HG02870 (cell line): ENCODE measurements around the gene FKBP3.
"Not testable (repeated sequence)": the region's sequence is repeated elsewhere in the genome, so short reads cannot be mapped to it uniquely, and the experiment has no call there.

ENCODE experiments used
- ATAC-seq: cut with Tn5 transposase; IDR thresholded peaks from one replicate; pipeline ENCODE4 v1.9.1; 2021; ENCODE audit warnings: mild to moderate bottlenecking, moderate library complexity; ENCODE audit not compliant: unreplicated experiment

Gene FKBP3

DNA sequence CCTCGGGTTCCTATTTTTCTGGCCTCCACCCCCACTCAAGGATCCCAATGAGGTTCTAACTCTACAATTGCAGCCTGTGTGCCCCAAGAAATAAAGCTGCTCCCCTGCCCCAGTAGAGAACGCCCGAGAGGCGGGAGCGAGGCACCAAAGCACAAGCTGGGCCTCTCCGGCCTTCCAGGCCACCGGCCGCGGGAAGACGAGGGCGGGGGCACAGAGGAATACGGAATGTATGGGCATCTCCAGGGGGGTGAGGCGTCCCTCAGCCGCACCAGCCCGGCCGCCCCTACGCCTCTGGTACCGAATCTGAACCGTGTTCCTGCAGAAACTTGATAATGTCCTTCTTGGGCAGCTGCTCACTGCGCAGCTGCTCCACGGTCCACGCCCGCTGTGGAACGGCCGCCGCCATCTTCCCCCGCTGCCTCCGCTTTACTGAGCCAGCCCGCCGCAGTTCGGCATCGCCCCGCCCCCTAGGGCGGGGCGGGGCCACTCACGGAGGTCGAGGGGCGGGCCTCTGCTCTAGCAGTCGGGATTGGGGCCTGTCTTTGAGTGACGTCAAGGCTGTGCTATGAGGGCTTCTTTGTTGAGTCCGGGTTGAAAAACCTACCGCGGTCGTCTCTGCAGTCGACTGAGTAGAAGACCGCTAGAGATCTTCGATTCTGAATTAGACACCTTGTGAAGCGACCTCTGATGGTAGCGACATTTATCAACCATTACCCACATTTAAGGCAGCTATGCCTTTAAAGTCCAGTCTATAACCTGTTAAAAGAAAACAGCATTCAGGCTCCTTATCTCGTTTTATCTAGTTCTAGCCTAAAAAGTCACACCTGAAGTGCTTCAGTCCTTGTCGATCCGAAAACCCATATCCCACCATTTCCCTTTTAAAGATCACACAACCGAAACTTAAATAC lies at the start of gene FKBP3:
TSS of gene FKBP3 (minus strand) at position 431 of the 908 bp plus-strand sequence. CDS start at position 406, 25 bp downstream.
- peak; percentile 95 for ATAC-seq

DNA sequence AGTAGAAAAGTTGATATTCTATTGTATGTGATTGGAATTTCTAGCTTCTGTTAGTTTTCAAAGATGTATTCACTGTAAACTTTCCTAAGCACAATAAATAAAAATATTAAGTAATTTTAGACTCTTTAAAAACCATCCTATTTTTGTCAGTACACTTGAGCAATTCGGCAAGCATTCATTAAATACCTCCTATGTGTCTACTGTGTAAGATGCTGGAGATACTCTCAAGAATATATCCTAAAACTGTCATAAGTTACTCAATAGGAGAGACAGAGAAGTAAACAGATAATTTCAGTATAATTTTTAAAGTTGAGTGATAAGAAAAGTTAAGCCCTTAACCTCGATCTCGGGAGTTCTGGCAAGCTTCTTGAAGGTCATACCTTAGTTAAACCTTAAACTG lies 47.5 kb upstream of the FKBP3 start:
- no peak for ATAC-seq

DNA sequence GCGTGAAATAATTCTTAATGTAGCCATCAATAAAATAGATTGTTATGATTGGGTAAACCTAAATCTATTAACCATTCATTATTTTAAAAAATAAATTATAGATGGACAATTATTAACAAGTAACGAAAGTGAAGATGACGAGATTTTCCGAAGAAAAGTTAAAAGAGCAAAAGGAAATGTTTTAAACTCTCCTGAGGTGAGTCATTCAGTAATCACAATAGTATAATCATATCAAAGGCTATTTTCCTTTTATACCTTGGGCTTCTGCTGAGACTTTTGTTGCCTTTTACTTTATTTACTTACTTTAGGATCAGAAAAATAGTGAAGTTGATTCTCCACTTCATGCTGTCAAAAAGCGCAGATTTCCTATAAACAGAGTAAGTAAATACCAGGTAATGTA lies 47.0 kb upstream of the FKBP3 start:
- no peak for ATAC-seq

DNA sequence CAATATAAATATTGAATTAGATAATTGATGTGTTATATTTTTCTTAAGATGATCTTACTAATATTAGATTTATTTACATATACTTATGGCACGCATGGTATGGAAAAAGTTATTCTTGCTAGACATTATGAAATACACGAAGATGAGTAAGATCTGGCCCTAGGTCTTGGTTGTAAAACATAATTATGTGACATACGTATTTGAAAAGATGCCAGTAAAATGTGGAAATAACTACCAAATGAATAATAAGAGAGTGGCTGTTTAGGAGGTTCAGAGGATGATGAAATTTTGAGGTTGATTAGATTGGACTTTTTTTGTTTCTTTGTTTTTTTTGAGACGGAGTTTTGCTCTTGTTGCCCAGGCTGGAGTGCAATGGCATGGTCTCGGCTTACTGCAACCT lies 42.8 kb upstream of the FKBP3 start:
- ATAC-seq = no peak

DNA sequence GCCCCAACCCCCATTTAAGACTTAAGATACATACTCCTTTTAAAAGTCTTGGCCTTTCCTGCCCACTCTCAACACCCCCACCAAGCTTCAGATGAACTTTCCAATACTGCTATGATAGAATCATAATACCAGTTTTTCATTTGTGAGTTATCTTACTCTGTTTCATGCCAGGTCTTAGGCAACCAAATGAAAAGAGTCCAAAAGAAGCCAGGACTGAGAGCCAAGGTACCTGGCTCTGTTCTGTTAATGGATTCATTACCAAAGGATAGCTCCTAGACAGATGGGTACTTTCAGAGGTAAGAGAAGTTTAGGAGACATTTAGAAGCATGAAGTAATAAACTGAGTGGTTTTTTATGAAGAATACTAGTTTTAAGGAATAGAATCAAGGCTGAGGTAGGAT lies 35.6 kb upstream of the FKBP3 start:
- no peak for ATAC-seq

DNA sequence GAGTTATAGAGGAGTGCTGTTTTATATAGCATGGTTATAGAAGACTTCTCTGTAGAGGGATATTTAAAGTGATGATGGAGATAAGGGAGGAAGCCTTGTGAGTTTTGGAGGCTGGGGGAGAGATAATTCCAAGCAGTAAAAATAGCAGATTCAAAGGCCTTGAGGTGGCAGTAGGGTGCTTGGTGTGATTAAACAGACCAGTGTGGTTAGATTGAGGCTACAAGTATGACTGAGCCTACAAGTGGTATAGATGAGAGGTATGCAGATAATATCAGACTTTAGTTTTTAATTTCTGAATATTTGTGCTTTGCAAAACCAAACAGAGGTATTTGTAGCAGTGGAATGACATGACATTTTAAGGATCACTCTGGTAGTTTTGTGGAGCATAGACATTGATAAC lies 21.8 kb upstream of the FKBP3 start:
- ATAC-seq = peak; percentile 94

DNA sequence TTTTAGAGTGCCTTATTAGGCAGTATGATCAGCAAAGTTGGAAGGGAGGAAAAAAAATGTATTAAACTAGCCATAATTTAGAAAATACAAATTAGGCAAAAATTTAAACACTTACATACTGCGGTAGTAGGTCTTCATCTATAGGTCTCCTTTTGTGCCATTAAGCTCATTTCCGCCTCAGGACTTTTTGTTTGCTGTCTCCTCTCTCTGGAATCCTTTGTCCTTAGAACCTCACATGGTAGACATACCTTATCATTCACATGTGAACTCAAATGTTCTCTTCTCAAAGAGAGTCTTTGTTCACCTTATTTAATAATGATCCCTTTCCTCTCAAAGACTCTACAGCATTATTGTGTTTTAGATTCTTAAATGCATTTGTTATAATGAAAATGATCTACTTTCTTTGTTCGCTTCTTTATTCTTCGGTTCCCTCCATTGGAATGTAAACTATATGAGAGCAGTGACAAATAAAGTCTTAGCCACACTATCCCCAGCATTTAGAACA lies 16.2 kb upstream of the FKBP3 start:
- ATAC-seq = no peak

DNA sequence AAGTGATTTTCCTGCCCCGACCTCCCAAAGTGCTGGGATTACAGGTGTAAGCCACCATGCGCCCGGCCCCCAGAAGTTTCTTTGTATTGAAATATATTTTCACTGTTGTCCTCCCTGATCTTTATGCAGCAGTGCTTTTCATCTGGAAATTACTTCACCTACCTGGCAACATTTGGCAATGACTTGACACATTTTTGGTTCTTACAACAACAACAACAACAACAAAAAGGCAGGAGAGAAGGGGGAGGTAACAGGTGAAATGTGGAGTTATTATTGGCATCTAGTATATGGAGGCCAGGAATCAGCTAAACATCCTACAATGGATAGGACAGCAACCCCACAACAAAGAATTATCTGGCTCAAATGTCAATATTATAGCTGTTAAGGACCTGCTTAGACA lies 15.3 kb upstream of the FKBP3 start:
- ATAC-seq = no peak

DNA sequence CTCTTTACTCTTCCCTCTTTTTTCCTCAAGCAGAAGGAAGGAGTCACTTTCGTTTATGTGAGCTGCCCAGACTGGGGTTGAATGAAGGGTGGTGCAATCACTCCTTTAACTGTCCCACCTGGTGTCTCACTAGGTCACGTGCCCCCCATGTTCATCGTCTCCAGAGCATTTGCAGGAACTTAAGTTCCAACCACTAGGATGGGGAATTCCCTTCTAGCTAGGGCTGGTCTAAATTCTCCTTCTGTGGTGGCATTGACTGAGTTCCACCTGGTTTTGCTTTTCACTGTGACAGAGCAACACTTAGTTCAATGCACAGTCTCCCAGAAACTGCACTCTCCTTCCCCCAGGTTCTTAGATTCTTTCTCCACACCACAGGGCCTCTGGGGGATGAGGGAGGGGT lies 10.9 kb upstream of the FKBP3 start:
- peak; percentile 80 for ATAC-seq

DNA sequence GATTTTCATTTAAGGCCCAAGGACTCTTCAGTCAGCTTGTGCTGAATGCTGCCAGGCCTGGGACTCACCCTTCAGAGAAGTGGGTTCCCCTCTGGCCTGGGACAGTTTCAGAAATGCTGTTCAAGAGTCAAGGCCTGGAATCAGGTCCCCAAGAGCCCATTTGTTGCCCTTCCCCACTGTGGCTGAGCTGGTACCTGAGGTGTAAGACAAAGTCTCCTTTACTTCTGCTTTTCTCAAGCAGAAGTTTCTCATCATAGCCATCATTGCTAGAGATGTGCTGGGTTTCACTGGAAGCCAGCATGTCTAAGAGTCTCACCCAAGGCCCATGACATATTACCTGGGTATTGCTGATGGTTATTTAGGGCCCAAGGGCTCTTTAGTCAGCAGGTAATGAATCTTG lies 10.4 kb upstream of the FKBP3 start:
- peak; percentile 65 for ATAC-seq

DNA sequence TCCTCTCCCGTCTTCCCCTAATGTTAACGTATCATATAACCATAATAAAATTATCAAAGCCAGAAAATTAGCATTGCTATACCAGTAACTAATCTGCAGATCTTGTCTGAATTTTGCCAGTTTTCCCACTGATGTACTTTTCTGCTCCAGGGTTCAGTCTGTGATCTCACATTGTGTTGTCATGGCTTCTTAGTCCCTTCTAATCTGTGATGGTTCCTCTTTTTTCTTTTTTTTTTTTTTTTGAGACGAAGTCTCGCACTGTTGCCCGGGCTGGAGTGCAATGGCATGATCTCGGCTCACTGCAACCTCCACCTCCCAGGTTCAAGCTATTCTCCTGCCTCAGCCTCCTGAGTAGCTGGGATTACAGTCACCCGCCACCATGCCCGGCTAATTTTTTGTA lies 7.8 kb upstream of the FKBP3 start:
- not testable (repeated sequence) for ATAC-seq

DNA sequence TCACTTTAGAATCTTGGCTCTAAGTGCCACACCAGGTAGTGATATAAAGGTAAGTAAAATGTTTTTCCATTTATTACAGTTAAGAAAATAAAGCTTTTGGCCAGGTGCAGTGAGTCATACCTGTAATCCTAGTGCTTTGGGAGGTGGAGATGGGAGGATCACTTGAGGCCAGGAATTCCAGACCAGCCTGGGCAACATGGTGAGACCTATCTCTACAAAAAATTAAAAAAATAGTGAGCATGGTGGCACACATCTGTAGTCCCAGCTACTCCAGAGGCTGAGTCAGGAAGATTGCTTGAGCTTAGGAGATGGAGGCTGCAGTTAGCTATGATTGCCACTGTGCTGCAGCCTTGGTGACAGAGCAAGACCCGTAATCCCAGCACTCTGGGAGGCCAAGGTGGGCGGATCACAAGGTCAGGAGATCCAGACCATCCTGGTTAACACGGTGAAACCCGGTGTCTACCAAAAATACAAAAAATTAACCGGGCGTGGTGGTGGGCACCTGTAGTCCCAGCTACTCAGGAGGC lies 6.4 kb upstream of the FKBP3 start:
- no peak for ATAC-seq

DNA sequence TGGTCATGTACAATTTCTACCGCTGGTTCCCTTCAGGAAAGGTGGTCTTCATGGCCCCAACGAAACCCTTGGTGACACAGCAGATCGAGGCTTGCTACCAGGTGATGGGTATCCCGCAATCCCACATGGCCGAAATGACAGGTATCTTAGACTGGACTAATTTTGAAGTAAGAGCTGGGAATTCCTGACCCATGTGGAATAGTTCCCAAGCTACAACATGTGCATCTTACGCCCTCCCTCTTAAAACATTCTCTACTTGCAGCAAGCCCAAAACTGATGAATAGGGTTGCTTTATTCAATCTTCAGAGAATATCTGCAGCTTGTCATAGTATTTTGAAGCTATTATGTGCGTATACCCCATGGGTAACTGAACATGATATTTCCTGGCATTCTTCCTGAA lies 2.1 kb upstream of the FKBP3 start:
- ATAC-seq = no peak

DNA sequence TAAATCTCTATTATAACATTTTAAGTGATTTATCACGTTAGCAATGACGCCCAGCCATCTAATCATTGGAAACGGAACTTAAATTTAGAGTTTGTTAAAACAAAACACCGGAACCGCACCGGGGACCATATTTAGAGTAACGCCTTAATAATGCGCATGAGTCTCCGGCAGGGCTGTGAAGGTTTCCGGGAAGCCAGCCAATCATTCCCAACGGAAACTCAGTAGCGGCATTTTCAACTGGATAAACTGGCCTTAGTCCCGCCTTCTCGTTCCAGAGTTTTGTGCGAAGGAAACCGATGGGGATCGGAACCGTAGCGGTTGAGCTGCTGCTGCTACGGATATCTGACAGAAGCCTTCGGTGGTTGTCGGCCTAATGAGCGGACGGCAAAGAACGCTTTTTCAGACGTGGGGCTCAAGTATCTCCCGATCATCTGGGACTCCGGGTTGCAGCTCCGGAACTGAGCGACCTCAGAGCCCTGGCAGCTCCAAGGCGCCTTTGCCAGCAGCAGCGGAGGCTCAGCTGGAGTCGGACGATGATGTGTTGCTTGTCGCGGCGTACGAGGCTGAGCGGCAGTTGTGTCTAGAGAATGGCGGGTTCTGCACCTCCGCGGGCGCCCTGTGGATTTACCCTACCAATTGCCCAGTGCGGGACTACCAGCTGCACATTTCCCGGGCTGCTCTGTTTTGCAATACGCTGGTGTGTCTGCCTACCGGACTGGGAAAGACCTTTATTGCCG lies 1.5 kb upstream of the FKBP3 start, which contains the start of gene FANCM:
TSS of gene FANCM (plus strand) at position 272 of the 737 bp plus-strand sequence. CDS start at position 374, 102 bp downstream.
- ATAC-seq = peak; percentile 31

DNA sequence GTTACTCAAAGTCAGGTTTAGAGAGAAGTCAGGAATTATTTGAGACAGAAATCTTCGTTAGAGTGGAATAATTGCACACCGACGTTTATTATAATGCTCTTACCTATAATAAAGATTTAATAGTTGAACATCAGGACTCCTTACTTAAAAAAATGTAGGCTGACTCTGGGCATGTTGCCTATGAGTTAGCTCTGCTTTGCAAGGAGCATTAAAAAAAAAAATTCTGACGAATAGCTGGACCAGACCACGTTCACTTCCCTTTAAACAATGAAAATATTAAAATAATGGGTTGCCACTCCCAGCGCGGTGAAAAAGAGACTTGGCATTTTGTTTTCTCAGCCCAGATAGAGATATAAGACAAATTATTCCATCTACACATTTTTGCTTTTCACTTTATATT lies 875 bp upstream of the FKBP3 start:
- ATAC-seq = no peak

DNA sequence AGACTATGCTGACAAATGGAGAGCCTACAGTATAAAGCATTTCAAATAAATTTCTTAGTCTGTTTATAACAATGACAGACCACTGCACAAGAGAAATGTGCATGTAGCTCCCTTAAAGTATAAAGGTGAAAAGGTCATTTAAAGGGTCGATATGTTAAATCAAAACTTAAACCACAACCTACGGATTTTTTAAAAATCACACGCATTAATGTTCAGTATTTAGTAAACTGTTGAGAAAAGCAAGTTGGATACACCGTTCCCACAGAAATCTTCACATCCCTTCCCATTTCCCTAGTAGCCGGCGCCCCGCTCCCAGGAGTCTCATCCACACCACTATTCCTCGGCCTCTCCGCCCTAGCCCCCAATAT lies 614 bp downstream of the FKBP3 start:
- no peak for ATAC-seq

DNA sequence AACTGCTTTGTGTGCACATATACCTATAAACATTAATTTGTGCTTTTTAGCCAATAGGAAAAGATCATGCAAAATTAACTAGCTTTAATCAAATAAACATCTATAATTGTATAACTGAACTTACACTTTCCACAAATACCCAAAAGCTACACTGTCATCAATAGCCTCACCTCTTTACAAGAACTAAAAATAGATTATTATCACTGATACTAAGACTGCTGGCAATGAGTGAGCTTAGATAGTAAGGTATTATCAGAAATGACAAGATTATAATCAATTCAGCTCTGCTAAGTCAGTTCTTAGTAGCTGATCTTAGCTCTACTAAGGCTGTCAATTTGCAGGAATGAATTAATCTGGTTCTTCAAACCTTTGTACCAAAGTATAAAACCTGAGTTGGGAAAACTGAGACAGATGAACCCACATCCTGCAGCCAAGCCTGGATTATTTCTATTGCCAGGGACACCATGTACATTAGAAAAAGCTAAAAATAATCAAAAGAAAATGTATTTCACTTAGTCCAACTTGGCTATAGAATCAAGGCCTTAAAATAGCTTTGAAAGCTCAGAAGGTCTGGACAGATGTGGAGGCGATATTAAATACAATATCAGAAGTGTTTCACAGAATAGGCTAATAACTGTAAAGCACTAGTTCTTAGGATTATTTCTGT lies 5.2 kb downstream of the FKBP3 start:
- ATAC-seq = no peak

DNA sequence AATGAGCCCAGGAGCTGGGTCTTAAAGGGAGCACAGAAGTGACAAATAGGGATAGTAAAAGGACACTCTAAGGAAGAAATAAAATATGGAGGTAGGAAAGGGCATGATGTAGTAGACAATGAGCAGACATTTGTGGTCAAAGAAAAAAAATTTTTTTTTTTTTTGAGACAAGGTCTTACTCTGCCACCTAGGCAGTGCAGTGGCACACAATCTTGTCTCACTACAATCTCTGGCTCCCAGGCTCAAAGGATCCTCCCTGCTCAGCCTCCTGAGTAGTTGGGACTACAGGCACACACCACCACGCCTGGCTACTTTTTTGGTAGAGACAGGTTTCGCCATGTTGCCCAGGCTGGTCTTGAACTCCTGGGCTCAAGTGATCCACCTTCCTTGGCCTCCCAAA lies 8.5 kb downstream of the FKBP3 start:
- no peak for ATAC-seq

DNA sequence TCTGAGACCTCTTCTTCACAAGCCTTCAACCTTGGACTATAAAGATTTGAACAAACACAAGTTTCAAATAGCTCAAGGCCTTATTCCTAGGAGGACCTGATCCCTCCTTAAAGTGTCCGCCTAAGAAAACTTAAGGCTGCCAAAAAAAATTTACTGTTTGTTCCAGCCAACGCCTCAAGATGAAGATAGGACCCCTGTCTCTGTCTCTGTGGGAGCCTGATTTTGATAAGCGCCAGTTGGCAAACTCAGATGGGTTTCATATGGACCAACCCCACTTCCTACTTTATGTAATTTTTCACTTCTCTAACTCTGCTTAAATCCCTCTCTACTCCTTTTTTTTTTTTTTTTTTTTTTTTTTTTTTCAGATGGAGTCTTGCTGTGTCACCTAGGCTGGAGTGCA lies 11.0 kb downstream of the FKBP3 start:
- no peak for ATAC-seq

DNA sequence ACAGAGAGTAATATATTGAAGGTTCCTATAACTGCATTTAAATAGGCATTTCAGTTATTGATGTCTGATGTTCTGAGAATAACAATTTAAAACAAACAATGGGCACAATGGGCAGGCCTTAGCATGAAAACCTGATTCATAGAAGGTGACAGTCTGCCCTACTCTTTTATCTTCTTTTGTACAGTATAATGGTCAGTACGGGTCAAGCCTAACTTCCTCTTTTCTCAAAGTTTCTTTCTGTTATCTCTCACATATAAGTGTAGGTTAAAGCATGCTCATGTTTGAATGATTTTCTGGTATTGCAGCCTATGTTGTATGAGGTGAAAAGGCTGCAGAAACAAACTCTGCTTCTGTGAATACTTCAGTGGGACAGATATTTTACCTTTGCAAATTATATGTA lies 14.2 kb downstream of the FKBP3 start:
- no peak for ATAC-seq

DNA sequence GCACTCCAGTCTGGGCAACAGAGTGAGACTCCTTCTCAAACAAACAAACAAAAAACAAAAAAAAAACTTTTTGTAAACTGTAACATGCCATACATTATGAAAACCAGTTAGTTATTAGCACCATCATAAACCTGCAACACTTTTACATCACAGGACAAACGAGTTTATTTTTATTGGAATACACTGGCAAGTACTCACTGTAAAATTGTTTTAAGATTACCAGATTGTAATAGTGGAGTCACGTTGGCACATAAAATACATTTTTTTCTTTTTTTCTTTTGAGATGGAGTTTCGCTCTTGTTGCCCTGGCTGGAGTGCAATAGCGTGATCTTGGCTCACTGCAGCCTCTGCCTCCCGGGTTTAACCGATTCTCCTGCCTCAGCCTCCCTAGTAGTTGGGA lies 15.7 kb downstream of the FKBP3 start:
- no peak for ATAC-seq
